Liver (tissue), 9 donors: ENCODE results near the gene RIMBP2. TPM values are rescaled to one million over a fixed set of nuclear protein-coding genes. Genes with fewer than 3 reads are reported as not detected.

Experiments
- DNase-seq: peaks from one replicate; pipeline ENCODE4 v3.0.0-alpha.2; 2017; ENCODE audit warnings: low spot score
- H3K27ac ChIP-seq, 2 donors: one replicate each; pipeline ENCODE4 v1.7.0; 2013; ENCODE audit warnings: inconsistent platforms in 2 of 2, low read length in 2 of 2, control low read depth in 1 of 2, low read depth in 1 of 2, mild to moderate bottlenecking in 1 of 2
- H3K27me3 ChIP-seq, 4 donors: one replicate each; pipeline versions ENCODE4 v1.6.1 to v1.7.0; 2013; ENCODE audit warnings: low read length in 3 of 4, inconsistent platforms in 1 of 4, mild to moderate bottlenecking in 1 of 4, moderate library complexity in 1 of 4; ENCODE audit not compliant: control insufficient read depth in 4 of 4, insufficient read depth in 4 of 4
- H3K36me3 ChIP-seq, 4 donors: one replicate each; pipeline versions ENCODE4 v1.6.1 to v1.7.0; 2013; ENCODE audit warnings: low read length in 3 of 4, mild to moderate bottlenecking in 3 of 4, low read depth in 1 of 4, moderate library complexity in 1 of 4; ENCODE audit not compliant: control insufficient read depth in 4 of 4, insufficient read depth in 3 of 4
- H3K4me1 ChIP-seq, 4 donors: one replicate each; pipeline versions ENCODE4 v1.6.1 to v1.7.0; 2013; ENCODE audit warnings: low read length in 3 of 4, mild to moderate bottlenecking in 3 of 4, moderate library complexity in 1 of 4; ENCODE audit not compliant: control insufficient read depth in 4 of 4, insufficient read depth in 4 of 4
- H3K4me3 ChIP-seq, 3 donors: one replicate each; pipeline versions ENCODE4 v1.6.1 to v1.7.0; 2013; ENCODE audit warnings: low read length in 3 of 3, control low read depth in 1 of 3, low read depth in 1 of 3, mild to moderate bottlenecking in 1 of 3
- H3K9ac ChIP-seq, 2 donors: one replicate each; pipeline ENCODE4 v1.7.0; 2013; ENCODE audit warnings: low read length in 2 of 2, mild to moderate bottlenecking in 2 of 2, moderate library complexity in 2 of 2, control low read depth in 1 of 2, low read depth in 1 of 2
- H3K9me3 ChIP-seq, 4 donors: one replicate each; pipeline versions ENCODE4 v1.6.1 to v1.7.0; 2013; ENCODE audit warnings: low read length in 3 of 4; ENCODE audit not compliant: control insufficient read depth in 4 of 4
- EGR1 ChIP-seq, 2 donors: IDR thresholded peaks; 2 replicates each; pipeline ENCODE4 v1.6.1; 2016 to 2018; ENCODE audit warnings: antibody characterized with exemption in 2 of 2, low read depth in 2 of 2
- FOXA1 ChIP-seq: IDR thresholded peaks from 2 replicates; pipeline ENCODE4 v1.6.1; 2016; ENCODE audit warnings: antibody characterized with exemption
- FOXA2 ChIP-seq: IDR thresholded peaks from 2 replicates; pipeline ENCODE4 v1.6.1; 2016; ENCODE audit warnings: antibody characterized with exemption
- GABPA ChIP-seq, 2 donors: IDR thresholded peaks in 1 of 2; conservative IDR thresholded peaks in 1 of 2; 2 replicates each; pipeline ENCODE4 v1.6.1; 2016; ENCODE audit warnings: antibody characterized with exemption in 2 of 2, mild to moderate bottlenecking in 1 of 2, moderate library complexity in 1 of 2
- HNF4A ChIP-seq, 2 donors: conservative IDR thresholded peaks; 2 replicates each; pipeline ENCODE4 v1.6.1; 2016; ENCODE audit warnings: antibody characterized with exemption in 2 of 2, mild to moderate bottlenecking in 2 of 2
- HNF4G ChIP-seq: IDR thresholded peaks from 2 replicates; pipeline ENCODE4 v1.6.1; 2016; ENCODE audit warnings: antibody characterized with exemption
- JUND ChIP-seq, 2 donors: IDR thresholded peaks; 2 replicates each; pipeline ENCODE4 v1.6.1; 2016; ENCODE audit warnings: antibody characterized with exemption in 2 of 2
- NR2F2 ChIP-seq: IDR thresholded peaks from 2 replicates; pipeline ENCODE4 v1.6.1; 2016; ENCODE audit warnings: antibody characterized with exemption
- RAD21 ChIP-seq, 2 donors: IDR thresholded peaks; 2 replicates each; pipeline ENCODE4 v1.6.1; 2016; ENCODE audit warnings: antibody characterized with exemption in 2 of 2, mild to moderate bottlenecking in 2 of 2
- RXRA ChIP-seq, 2 donors: IDR thresholded peaks; 2 replicates each; pipeline ENCODE4 v1.6.1; 2017 to 2018; ENCODE audit warnings: antibody characterized with exemption in 2 of 2, mild to moderate bottlenecking in 1 of 2
- SP1 ChIP-seq: IDR thresholded peaks from 2 replicates; pipeline ENCODE4 v1.6.1; 2018; ENCODE audit warnings: antibody characterized with exemption, mild to moderate bottlenecking
- TAF1 ChIP-seq: conservative IDR thresholded peaks from 2 replicates; pipeline ENCODE4 v1.6.1; 2016; ENCODE audit warnings: antibody characterized with exemption, mild to moderate bottlenecking
- YY1 ChIP-seq: IDR thresholded peaks from 2 replicates; pipeline ENCODE4 v1.6.1; 2016; ENCODE audit warnings: antibody characterized with exemption, mild to moderate bottlenecking
- WGBS: extraction: QIAGEN DNeasy Blood & Tissue Kit; methylation state at CpG from one replicate; pipeline ENCODE4 v1.1.7; 2013; 5-methylcytosine and 5-hydroxymethylcytosine counted together
- polyA plus RNA-seq, 2 donors: library from polyadenylated mRNA; stranded (reverse) in 1 of 2; unstranded in 1 of 2; fragments of 200-250 nt in 1 of 2; fragments of >200 nt in 1 of 2; fragmentation: Nextera tagmentation in 1 of 2; extraction: Ambion mirVana in 1 of 2; gene quantifications; one replicate each; pipeline versions ENCODE4 v1.2.1 to v1.2.3, GENCODE V29; 2013 to 2015
- total RNA-seq, 2 donors: library from RNA; depleted of rRNA; stranded (reverse); fragments of >200 nt; gene quantifications; one replicate each; pipeline ENCODE4 v1.2.3, GENCODE V29; 2014
- TF ChIP-seq, protein P1 (sequence below): IDR thresholded peaks from 2 replicates; pipeline ENCODE4 v1.6.1; 2016; ENCODE audit warnings: antibody characterized with exemption
- TF ChIP-seq, protein P2 (sequence below): IDR thresholded peaks from 2 replicates; pipeline ENCODE4 v1.6.1; 2016; ENCODE audit warnings: antibody characterized with exemption
- TF ChIP-seq, protein P3 (sequence below): IDR thresholded peaks from 2 replicates; pipeline ENCODE4 v1.6.1; 2016; ENCODE audit warnings: antibody characterized with exemption, mild to moderate bottlenecking
- TF ChIP-seq, protein P4 (sequence below): IDR thresholded peaks from 2 replicates; pipeline ENCODE4 v1.6.1; 2016; ENCODE audit warnings: antibody characterized with exemption
- donor health status: healthy.
- donor health status: healthy.
- donor health status: healthy.
- donor health status: healthy.
- donor health status: healthy.

RIMBP2 gene
- total and polyA plus RNA-seq, 4 donors, result 0.01 to 0.17 (median 0.09) TPM; not detected in 1

DNA sequence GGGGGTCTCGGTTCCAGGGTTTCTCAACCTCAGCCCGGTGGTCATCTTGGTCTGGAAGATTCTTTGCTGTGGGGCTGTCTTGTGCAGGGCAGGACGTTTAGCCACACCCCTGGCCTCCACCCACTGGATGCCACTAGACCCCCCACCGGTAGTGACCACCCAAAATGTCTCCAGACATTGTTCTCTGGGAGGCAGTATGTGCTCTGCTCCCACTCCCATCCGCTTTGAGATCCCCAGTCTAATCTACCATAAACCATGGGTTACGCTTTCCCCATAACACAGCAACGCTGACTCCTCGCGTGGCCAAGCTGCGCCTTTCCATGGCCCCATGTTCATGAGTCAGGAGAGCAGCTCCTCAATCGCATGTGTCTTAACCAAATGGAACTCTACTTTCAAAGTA, 155.8 kb downstream of the RIMBP2 start:
- TF ChIP-seq SP1 (no peak), RXRA (IDR thresholded peaks at IDR 0.05) (no peak), GABPA (IDR thresholded peaks at IDR 0.05 in 1 of 2, conservative IDR thresholded peaks at IDR 0.05 in 1 of 2) (no peak), RAD21 (IDR thresholded peaks at IDR 0.05) (no peak), EGR1 (IDR thresholded peaks at IDR 0.05; ENCODE audit: low read depth in 2 of 2) (no peak), YY1 (no peak), TAF1 (no peak), NR2F2 (no peak), JUND (IDR thresholded peaks at IDR 0.05) (no peak), HNF4A (conservative IDR thresholded peaks at IDR 0.05) (no peak), FOXA2 (no peak), HNF4G (no peak)
- TF ChIP-seq, protein P1, sequence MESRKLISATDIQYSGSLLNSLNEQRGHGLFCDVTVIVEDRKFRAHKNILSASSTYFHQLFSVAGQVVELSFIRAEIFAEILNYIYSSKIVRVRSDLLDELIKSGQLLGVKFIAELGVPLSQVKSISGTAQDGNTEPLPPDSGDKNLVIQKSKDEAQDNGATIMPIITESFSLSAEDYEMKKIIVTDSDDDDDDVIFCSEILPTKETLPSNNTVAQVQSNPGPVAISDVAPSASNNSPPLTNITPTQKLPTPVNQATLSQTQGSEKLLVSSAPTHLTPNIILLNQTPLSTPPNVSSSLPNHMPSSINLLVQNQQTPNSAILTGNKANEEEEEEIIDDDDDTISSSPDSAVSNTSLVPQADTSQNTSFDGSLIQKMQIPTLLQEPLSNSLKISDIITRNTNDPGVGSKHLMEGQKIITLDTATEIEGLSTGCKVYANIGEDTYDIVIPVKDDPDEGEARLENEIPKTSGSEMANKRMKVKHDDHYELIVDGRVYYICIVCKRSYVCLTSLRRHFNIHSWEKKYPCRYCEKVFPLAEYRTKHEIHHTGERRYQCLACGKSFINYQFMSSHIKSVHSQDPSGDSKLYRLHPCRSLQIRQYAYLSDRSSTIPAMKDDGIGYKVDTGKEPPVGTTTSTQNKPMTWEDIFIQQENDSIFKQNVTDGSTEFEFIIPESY, result no peak
- TF ChIP-seq, protein P2, sequence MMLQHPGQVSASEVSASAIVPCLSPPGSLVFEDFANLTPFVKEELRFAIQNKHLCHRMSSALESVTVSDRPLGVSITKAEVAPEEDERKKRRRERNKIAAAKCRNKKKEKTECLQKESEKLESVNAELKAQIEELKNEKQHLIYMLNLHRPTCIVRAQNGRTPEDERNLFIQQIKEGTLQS, result no peak
- TF ChIP-seq, protein P3, sequence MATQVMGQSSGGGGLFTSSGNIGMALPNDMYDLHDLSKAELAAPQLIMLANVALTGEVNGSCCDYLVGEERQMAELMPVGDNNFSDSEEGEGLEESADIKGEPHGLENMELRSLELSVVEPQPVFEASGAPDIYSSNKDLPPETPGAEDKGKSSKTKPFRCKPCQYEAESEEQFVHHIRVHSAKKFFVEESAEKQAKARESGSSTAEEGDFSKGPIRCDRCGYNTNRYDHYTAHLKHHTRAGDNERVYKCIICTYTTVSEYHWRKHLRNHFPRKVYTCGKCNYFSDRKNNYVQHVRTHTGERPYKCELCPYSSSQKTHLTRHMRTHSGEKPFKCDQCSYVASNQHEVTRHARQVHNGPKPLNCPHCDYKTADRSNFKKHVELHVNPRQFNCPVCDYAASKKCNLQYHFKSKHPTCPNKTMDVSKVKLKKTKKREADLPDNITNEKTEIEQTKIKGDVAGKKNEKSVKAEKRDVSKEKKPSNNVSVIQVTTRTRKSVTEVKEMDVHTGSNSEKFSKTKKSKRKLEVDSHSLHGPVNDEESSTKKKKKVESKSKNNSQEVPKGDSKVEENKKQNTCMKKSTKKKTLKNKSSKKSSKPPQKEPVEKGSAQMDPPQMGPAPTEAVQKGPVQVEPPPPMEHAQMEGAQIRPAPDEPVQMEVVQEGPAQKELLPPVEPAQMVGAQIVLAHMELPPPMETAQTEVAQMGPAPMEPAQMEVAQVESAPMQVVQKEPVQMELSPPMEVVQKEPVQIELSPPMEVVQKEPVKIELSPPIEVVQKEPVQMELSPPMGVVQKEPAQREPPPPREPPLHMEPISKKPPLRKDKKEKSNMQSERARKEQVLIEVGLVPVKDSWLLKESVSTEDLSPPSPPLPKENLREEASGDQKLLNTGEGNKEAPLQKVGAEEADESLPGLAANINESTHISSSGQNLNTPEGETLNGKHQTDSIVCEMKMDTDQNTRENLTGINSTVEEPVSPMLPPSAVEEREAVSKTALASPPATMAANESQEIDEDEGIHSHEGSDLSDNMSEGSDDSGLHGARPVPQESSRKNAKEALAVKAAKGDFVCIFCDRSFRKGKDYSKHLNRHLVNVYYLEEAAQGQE, result no peak
- TF ChIP-seq, protein P4, sequence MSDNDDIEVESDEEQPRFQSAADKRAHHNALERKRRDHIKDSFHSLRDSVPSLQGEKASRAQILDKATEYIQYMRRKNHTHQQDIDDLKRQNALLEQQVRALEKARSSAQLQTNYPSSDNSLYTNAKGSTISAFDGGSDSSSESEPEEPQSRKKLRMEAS, result no peak
- Histone ChIP-seq H3K4me3 (no peak overlapping the region), H3K9ac (no peak overlapping the region), H3K27ac (no peak overlapping the region), H3K9me3 (peaks cover 0 to 4% (median 3%) of the 10 kb centered on the region in 4 donors), H3K4me1 (no peaks in the 10 kb centered on the region), H3K36me3 (no peaks in the 10 kb centered on the region), H3K27me3 (no peaks in the 10 kb centered on the region)
- 78% methylated on average over 11 of the region's 11 CpGs for WGBS
- no peak for DNase-seq

DNA sequence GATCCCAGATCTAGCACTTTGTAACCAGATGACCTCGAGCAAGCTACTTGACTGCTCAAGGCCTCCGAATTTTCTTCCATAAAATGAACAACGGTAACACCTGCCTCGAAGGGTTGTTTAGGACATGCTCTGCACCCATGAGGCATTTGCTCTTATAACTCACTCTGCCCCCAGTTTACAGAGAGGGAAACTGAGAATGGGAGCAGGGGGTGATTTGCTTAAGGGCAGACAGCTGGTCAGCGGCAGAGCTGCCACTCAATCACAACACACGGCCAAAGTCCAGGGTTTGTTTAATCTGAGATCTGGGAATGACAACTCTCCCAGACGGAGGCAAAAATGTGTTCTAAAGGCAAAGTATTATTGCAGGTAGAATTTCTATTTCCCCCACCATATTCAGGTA, 156.3 kb downstream of the RIMBP2 start:
- H3K27ac ChIP-seq, result no peak overlapping the region
- H3K4me3 ChIP-seq, result no peak overlapping the region
- DNase-seq, result no peak
- no peak overlapping the region for H3K9ac ChIP-seq
- H3K36me3 ChIP-seq, result no peaks in the 10 kb centered on the region
- no peaks in the 10 kb centered on the region for H3K4me1 ChIP-seq
- 56% methylated on average over 7 of the region's 7 CpGs for WGBS
- H3K9me3 ChIP-seq, result no peaks in the 10 kb centered on the region
- no peaks in the 10 kb centered on the region for H3K27me3 ChIP-seq
- TF ChIP-seq, protein P2, result no peak
- TF ChIP-seq RAD21 (IDR thresholded peaks at IDR 0.05) (no peak), JUND (IDR thresholded peaks at IDR 0.05) (no peak), NR2F2 (no peak), FOXA1 (no peak), GABPA (IDR thresholded peaks at IDR 0.05 in 1 of 2, conservative IDR thresholded peaks at IDR 0.05 in 1 of 2) (no peak), HNF4G (no peak), HNF4A (conservative IDR thresholded peaks at IDR 0.05) (no peak), EGR1 (IDR thresholded peaks at IDR 0.05; ENCODE audit: low read depth in 2 of 2) (no peak), TAF1 (no peak), YY1 (no peak)
- TF ChIP-seq, protein P3, result no peak
- TF ChIP-seq, protein P4, result no peak
- TF ChIP-seq, protein P1, result no peak
